ENCODE data around the gene TEX48. TPM values are rescaled to one million over a fixed set of nuclear protein-coding genes. Genes with fewer than 3 reads are reported as not detected.

The TEX48 gene
- polyA plus RNA-seq, 1 donor from 2014 or later, result not detected

GRCh38 chr9:114688379-114688778, 6.4 kb upstream of the TEX48 start:
- H3K9me3 ChIP-seq (ENCODE audit: low read length), result no peaks in the 10 kb centered on the region
- no peak overlapping the region for H2AFZ ChIP-seq (ENCODE audit: low read depth, low read length)
- H3K27me3 ChIP-seq (ENCODE audit: insufficient read depth, low read depth, low read length), result no peaks in the 10 kb centered on the region
- H3K9me2 ChIP-seq (ENCODE audit: insufficient read depth, low read length), result no peaks in the 10 kb centered on the region
- no peaks in the 10 kb centered on the region for H4K20me1 ChIP-seq (ENCODE audit: insufficient read depth)
- H3F3A ChIP-seq (ENCODE audit: insufficient read depth, low read length, poor library complexity, severe bottlenecking), result no peaks in the 10 kb centered on the region
- no peak overlapping the region for H3K9ac ChIP-seq (ENCODE audit: low read length)
- no peak overlapping the region for H3K4me2 ChIP-seq (ENCODE audit: low read length)
- H3K36me3 ChIP-seq (ENCODE audit: insufficient read depth, low read length), result no peaks in the 10 kb centered on the region
- H3K27ac ChIP-seq (ENCODE audit: low read length), result no peak overlapping the region
- TF ChIP-seq TAF1 (IDR thresholded peaks at IDR 0.05; ENCODE audit: low read depth) (no peak), EP300 (conservative IDR thresholded peaks at IDR 0.05; ENCODE audit: poor library complexity, severe bottlenecking) (no peak), RAD21 (conservative IDR thresholded peaks at IDR 0.05) (no peak), SMC3 (conservative IDR thresholded peaks at IDR 0.05; ENCODE audit: poor library complexity) (no peak), MXI1 (conservative IDR thresholded peaks at IDR 0.05; ENCODE audit: poor library complexity, severe bottlenecking) (no peak), POLR2AphosphoS5 (IDR thresholded peaks at IDR 0.05) (no peak), CTCF (IDR thresholded peaks at IDR 0.05; ENCODE audit: poor library complexity, severe bottlenecking) (no peak), EZH2 (IDR thresholded peaks at IDR 0.05; ENCODE audit: borderline replicate concordance, insufficient read depth, low read length, poor library complexity, severe bottlenecking) (no peak), REST (IDR thresholded peaks at IDR 0.05; ENCODE audit: borderline replicate concordance) (no peak)
- no peaks in the 10 kb centered on the region for H3K79me2 ChIP-seq (replicated peaks; ENCODE audit: insufficient read depth, low read length)
- no peak overlapping the region for H3K4me3 ChIP-seq (ENCODE audit: low read length)

- H2AFZ ChIP-seq (ENCODE audit: low read depth, low read length), result no peak overlapping the region
- H3K9ac ChIP-seq (ENCODE audit: low read length), result no peak overlapping the region
- no peaks in the 10 kb centered on the region for H4K20me1 ChIP-seq (ENCODE audit: insufficient read depth)
- no peaks in the 10 kb centered on the region for H3K9me2 ChIP-seq (ENCODE audit: insufficient read depth, low read length)
- H3K27ac ChIP-seq (ENCODE audit: low read length), result no peak overlapping the region
- H3K9me3 ChIP-seq (ENCODE audit: low read length), result no peaks in the 10 kb centered on the region
- TF ChIP-seq POLR2AphosphoS5 (IDR thresholded peaks at IDR 0.05), result no peak
- no peak for TF ChIP-seq EP300 (conservative IDR thresholded peaks at IDR 0.05; ENCODE audit: poor library complexity, severe bottlenecking)
- no peak for TF ChIP-seq SMC3 (conservative IDR thresholded peaks at IDR 0.05; ENCODE audit: poor library complexity)
- no peak for TF ChIP-seq REST (IDR thresholded peaks at IDR 0.05; ENCODE audit: borderline replicate concordance)
- no peak for TF ChIP-seq RAD21 (conservative IDR thresholded peaks at IDR 0.05)
- TF ChIP-seq EZH2 (IDR thresholded peaks at IDR 0.05; ENCODE audit: borderline replicate concordance, insufficient read depth, low read length, poor library complexity, severe bottlenecking), result no peak
- no peak for TF ChIP-seq CTCF (IDR thresholded peaks at IDR 0.05; ENCODE audit: poor library complexity, severe bottlenecking)
- TF ChIP-seq TAF1 (IDR thresholded peaks at IDR 0.05; ENCODE audit: low read depth), result no peak
- TF ChIP-seq MXI1 (conservative IDR thresholded peaks at IDR 0.05; ENCODE audit: poor library complexity, severe bottlenecking), result no peak
- no peaks in the 10 kb centered on the region for H3K79me2 ChIP-seq (replicated peaks; ENCODE audit: insufficient read depth, low read length)
- H3K27me3 ChIP-seq (ENCODE audit: insufficient read depth, low read depth, low read length), result no peaks in the 10 kb centered on the region
- no peaks in the 10 kb centered on the region for H3K36me3 ChIP-seq (ENCODE audit: insufficient read depth, low read length)
- no peaks in the 10 kb centered on the region for H3F3A ChIP-seq (ENCODE audit: insufficient read depth, low read length, poor library complexity, severe bottlenecking)
- H3K4me2 ChIP-seq (ENCODE audit: low read length), result no peak overlapping the region
- H3K4me3 ChIP-seq (ENCODE audit: low read length), result no peak overlapping the region
These were observed 5.0 kb upstream of the TEX48 start for GRCh38 chr9:114687034-114687433.
